T47D (cell line): ENCODE results near the gene PTPRK.

Experiments used
- DNase-seq, 2 experiments: peaks; one replicate each; pipeline versions ENCODE4 v3.0.0 to v3.0.0-alpha.2; 2011 to 2012; ENCODE audit warnings: low read depth in 1 of 2, low spot score in 1 of 2
- JUND ChIP-seq: IDR thresholded peaks from 2 replicates; pipeline ENCODE4 v1.6.1; 2012; ENCODE audit warnings: low read depth
- in situ Hi-C: cut with HindIII; loops from 2 replicates; pipeline ENCODE4 v1.10.0; 2016; ENCODE audit warnings: low sequenced_read_pairs, low pct_unique_long_range_greater_than_20kb

Gene PTPRK

GRCh38 chr6:128350416-128351254 lies 169.8 kb downstream of the PTPRK start:
- in situ Hi-C loops, result no loop called here
- no peak for TF ChIP-seq JUND
- no peak for DNase-seq

DNA sequence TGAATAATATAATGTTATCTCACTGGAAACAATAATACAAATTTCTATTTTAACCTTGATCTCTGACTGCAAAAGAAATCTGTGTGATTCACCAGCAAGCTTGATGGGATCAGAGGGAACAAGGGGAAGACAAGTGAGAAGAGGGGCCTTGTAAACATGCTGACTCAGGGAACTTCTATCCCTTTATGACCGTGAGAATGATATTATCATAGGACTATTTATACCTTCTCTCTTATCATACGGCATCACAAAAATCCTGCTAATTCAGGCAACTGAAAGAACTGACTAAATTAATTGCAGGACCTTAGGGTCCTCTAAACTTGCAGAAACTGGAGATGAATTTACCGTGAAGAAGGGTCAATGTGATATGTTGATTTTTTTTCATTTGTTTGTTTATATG lies 173.3 kb downstream of the PTPRK start:
- no peak for TF ChIP-seq JUND
- no peak for DNase-seq
- in situ Hi-C loops, result no loop called here

DNA sequence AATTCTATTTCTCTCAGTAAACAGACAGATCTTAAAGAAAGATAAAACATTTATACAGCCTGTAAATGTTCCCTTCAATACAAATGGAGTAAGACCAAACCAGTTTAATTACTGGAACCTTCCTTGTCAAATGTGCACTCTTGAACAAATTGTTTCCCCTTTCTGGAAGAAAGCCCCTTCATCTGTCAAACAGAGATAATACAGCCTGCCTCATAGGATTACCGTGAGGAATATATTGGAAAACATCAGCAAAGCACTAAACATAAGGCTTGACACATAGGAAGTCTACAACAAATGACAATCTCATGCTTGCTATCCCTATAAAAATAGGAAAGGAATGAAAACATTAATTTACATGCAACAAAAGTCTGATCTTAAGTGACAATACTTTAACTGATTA lies 173.8 kb downstream of the PTPRK start:
- no peak for TF ChIP-seq JUND
- in situ Hi-C loops, result no loop called here
- DNase-seq, result no peak

- TF ChIP-seq JUND, result no peak
Observed at GRCh38 chr6:128345278-128345677, 175.1 kb downstream of the PTPRK start.

GRCh38 chr6:128343706-128344105 lies 176.7 kb downstream of the PTPRK start:
- in situ Hi-C loops, result no loop called here
- DNase-seq, result no peak

More at GRCh38 chr6:128345278-128345677, 175.1 kb downstream of the PTPRK start:
- no peak for DNase-seq
- in situ Hi-C loops, result no loop called here

GRCh38 chr6:128339635-128340450 lies 180.6 kb downstream of the PTPRK start:
- in situ Hi-C loops, result no loop called here
- no peak for TF ChIP-seq JUND
- no peak for DNase-seq

More at GRCh38 chr6:128343706-128344105, 176.7 kb downstream of the PTPRK start:
- no peak for TF ChIP-seq JUND

- no peak for TF ChIP-seq JUND
- no peak for DNase-seq
- in situ Hi-C loops, result no loop called here
Observed at GRCh38 chr6:128337619-128338018, 182.8 kb downstream of the PTPRK start.

GRCh38 chr6:128336436-128337095 lies 183.8 kb downstream of the PTPRK start:
- no peak for TF ChIP-seq JUND
- in situ Hi-C loops, result no loop called here
- DNase-seq, result peak in 1 of 2 experiments; percentile 3

DNA sequence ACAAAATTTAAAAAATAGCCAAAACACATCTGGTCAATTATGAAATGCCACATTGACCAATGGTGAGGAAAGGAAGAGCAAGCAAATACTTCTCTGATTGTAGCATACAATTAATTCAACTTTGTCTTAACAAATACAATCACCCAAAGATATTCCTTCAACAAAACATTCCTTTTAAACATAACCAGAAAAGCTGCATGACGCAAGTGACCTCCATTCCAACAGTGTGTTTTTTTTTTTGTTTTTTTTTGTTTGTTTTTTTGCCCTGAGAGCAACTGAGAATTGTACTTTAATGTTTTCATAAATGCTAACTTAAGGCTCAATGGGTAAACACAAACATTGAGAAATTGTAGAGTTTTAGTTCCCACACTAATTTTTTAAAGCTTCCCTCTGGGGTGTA lies 184.4 kb downstream of the PTPRK start:
- DNase-seq, result no peak
- in situ Hi-C loops, result no loop called here

DNA sequence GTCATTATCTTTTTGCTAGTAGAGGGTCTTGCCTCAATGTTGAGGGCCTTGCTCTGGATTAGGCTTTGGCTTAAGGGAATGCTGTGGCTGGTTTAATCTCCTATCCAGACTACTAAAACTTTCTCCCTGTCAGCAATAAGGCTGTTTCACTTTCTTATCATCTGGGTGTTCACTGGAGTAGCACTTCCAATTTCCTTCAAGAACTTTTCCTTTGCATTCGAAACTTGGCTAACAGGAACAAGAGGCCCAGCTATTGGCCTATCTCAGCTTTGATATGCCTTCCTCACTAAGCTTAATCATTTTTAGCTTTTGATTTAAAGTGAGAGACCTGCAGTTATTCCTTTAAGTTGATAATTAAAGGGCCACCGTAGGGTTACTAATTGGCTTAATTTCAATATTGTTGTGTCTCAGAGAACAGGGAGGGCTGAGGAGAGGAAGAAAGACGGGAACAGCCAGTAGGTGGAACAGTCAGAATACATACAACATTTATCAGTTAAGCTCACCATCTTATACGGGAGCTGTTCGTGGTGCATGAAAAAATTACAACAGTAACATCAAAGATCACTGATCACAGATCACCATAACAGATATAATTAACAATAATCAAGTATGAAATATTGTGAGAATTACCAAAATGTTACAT lies 186.7 kb downstream of the PTPRK start:
- TF ChIP-seq JUND, result no peak
- DNase-seq, result no peak
- in situ Hi-C loops, result no loop called here

More for the DNA sequence above, 184.4 kb downstream of the PTPRK start:
- TF ChIP-seq JUND, result no peak

DNA sequence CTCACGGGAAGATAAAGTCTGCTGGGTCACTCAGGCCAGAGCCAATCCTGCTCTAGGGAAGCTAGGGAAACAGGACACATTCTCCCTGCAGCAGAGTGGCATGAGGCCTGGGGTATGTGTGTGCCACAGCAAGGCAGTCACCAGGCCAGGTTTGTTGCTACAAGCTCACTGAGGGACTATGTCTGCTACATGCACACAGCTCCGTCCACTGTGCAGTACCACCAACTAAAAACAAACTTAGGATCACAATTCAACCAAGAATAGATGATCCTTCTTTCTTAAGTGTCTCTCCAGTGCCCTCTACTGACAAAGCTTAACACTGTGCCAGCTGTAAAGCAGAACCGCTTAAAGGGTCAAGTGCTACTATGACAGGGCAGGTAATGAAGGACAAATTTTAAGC lies 192.5 kb downstream of the PTPRK start:
- in situ Hi-C loops, result no loop called here
- DNase-seq, result peak; percentile 4 to 71
- no peak for TF ChIP-seq JUND

DNA sequence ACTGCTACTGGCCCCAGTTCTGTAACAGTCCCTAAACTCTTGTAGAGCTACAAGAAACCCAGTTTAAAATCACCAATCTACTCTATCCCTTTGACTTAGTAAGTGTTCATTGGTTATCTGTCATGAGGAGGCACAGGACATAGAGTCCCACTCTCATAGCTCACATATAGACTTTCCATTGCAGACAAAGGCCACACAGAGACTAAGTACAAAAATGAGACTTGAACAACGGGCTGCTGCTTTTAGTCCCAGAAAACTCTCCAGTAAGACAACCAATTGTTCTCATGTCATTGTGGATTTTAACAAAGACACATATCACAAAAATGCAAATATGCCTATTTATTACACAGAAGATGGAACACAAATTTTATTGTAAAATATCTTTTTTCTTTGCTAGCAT lies 197.4 kb downstream of the PTPRK start:
- no peak for DNase-seq
- in situ Hi-C loops, result no loop called here
- no peak for TF ChIP-seq JUND

GRCh38 chr6:128319946-128320345 lies 200.5 kb downstream of the PTPRK start:
- no peak for TF ChIP-seq JUND
- in situ Hi-C loops, result no loop called here
- DNase-seq, result no peak
